HG03432 (cell line): Measurements from ENCODE around the gene PBX1.

Source experiments
- ATAC-seq: cut with Tn5 transposase; IDR thresholded peaks from one replicate; pipeline ENCODE4 v1.9.1; 2021; ENCODE audit warnings: mild to moderate bottlenecking, moderate library complexity; ENCODE audit not compliant: unreplicated experiment

The PBX1 gene

DNA sequence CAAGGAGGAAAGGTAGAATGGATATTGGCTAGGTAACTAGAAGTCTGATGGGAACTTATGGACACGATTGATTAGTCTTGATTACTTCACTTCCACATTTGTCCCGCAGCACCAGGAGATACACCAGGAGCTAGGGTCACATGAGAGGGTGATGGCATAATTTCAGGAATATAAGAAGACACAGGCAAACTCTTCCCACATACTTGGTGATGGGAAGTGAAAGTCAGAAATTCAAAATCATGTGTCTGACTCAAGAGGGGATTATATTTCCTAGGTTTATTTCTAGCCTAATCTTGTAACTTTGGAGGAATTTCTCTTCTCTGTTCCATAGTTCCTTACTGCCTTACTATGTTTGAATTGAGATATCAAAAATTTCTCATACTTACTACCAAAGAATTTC, 185.0 kb downstream of the PBX1 start:
- ATAC-seq, result no peak

DNA sequence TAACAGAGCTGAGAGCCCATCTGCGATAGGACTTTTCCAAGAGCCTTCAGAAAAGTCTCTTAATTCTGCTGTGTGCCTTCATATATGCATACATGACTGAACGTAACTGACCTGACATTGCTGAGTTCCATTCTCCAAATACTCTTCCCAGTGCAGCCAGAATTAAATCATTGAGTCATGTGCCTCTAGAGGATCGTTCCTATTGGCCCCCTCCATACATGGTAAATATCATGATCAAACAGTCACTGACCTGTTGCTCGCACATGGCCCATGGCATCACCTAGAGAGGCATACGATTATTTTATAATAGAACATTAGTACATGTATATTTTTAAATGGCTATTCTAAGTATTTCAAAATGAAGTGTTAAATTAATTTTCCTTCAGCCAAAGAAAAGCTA, 186.8 kb downstream of the PBX1 start:
- ATAC-seq, result no peak

DNA sequence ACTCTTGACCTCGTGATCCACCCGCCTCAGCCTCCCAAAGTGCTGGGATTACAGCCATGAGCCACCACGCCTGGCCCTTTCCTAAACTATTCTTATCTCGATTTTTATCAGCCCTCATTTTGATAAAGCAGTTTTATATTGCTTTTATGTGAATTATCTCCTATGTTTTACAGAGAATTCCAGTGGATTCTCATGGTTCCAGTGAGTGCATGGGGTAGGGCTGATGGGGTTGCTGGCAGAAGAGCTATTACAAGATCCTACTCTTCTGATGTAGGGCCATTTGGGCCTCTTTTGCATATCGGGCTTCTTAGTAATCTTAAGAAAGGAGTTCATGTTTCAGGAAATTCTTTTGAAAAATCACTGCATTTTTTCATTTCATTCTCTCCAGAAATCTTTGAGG, 187.6 kb downstream of the PBX1 start:
- ATAC-seq, result no peak

GRCh38 chr1:164748253-164748899, 189.4 kb downstream of the PBX1 start:
- ATAC-seq, result no peak

GRCh38 chr1:164753521-164754077, 194.6 kb downstream of the PBX1 start:
- ATAC-seq, result no peak

GRCh38 chr1:164754088-164754600, 195.2 kb downstream of the PBX1 start:
- ATAC-seq, result no peak

GRCh38 chr1:164755690-164756089, 196.7 kb downstream of the PBX1 start:
- no peak for ATAC-seq

DNA sequence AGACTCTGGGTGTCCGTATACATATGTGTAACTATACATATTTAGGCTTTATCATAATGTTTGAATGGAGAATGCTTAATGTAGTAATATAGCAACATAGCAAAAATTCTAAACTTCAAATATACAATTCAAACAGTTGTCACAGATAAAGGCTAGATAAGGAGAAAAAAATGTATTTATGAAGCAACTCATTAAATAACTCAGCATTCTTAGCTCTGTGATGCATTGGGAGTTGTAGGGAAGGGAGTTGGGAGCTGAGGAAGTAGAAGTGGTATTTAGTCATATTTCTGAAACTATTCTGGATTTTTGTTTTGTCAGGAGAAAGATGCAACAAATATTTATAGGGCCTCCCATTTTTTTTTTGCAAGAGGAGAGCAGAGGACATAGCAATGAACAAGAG, 197.8 kb downstream of the PBX1 start:
- no peak for ATAC-seq

- no peak for ATAC-seq
Observed at GRCh38 chr1:164757625-164758024, 198.6 kb downstream of the PBX1 start.

GRCh38 chr1:164759144-164759920, 200.3 kb downstream of the PBX1 start:
- no peak for ATAC-seq

DNA sequence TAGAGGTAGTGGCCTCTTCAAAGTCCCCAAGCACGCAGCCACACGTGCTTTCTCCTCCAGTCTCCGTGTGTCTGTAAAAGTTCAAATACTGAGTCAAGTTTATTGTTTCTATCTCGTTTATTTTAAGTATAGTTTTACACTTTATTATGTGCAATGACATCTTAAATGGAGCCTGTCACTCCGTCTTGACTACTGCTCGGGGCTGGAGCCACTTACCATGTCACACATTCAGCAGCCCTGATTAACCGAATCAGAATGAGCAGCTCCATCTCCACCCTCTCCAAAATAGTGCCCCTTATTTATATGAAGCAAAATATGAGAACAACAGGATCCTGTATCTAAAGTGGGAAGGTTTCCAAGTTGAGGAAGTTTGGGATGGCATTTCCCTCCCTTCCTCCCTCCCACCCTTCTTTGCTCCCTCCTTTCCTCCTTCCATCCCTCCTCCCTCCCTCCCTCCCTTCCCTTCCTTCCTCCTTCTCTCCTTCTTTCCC, 201.0 kb downstream of the PBX1 start:
- no peak for ATAC-seq

DNA sequence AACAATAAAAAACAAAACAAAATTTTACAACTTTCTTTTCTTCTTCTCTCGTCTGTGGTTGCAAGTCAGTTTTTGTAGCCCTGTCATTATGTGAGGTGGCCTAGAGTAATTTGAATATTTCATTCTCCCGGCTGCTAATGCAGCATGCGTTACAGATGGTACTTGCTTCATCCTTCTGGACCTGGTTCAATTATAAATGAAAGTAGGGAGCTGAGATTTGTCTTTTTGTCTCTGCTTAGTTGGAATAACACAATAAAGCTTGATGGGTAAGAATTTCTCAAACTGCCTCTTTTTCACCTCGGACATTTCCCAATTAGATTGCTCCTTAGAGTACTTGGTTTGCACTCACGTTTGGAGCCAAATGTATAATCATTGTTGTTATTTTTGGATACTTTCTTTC, 201.6 kb downstream of the PBX1 start:
- no peak for ATAC-seq

DNA sequence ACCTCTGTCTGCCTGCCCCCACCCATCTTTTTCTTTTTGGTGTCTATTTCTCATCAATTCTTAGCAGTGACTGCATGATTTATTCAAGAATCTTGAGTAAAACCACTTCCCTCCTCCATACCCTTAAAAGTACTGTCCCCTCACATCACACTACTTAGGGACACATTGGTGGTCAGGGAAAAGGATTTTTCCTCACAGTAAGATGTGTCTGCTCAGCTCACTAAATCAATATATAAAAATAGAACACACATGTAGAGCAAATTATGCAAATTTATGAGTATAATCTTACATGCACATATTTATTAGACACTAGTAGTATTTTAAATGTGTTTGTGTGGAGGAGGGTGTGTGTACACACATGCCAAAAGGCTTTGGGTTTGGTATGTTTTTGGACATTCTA, 202.0 kb downstream of the PBX1 start:
- no peak for ATAC-seq

- no peak for ATAC-seq
Observed at GRCh38 chr1:164763098-164763497, 204.1 kb downstream of the PBX1 start.

- ATAC-seq, result no peak
Observed at GRCh38 chr1:164764333-164764732, 205.3 kb downstream of the PBX1 start.

- no peak for ATAC-seq
Observed at GRCh38 chr1:164765557-164765956, 206.6 kb downstream of the PBX1 start.

DNA sequence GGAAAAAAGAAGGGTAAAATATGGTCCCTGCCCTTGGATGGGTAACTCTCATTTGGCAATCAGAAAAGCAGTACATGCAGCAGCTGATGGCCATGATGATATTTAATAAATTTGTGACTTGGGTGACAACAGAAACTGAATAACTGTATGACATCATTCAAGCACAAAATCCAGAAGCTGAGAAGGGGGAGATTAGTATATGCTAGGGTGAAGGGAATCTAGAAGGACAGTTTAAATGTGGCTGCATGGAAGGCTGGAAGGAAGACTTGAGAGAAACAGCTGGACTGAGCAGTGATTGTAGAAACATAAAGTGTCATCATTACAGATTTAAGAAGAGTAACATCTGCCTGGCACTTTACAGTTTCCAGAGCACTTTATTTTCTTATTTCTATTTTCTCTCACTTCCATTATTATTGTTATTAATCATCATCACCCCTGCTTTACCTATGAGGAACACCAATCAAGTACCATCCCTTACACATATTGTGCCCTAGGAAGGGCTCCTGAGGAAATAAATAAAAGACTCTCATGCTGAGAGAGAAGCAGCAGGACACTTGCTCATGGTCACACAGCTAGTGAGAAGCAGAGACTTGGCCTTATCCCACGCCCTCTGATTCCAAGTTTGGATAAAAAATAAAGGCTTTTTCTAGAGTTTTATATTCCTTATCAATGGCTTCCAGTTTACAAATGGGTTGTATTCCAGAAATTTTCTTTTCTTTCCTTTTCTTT, 207.2 kb downstream of the PBX1 start:
- ATAC-seq, result no peak

GRCh38 chr1:164767752-164768402, 208.9 kb downstream of the PBX1 start:
- ATAC-seq, result no peak

DNA sequence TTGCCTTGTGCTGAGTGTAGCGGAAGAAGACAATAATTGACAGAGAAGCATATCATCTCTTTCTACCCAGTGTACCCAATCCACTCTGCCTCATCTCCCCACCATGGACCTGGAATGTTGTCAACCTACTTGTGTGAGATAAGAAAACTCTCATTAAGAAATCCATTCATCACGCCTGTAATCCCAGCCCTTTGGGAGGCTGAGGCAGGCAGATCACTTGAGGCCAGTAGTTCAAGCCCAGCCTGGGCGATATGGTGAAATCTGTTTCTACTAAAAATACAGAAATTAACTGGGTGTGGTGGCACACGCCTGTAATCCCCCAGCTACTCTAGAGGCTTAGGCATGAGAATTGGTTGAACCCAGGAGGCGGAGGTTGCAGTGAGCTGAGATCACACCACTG, 209.6 kb downstream of the PBX1 start:
- no peak for ATAC-seq

- no peak for ATAC-seq
Observed at GRCh38 chr1:164769486-164770130, 210.6 kb downstream of the PBX1 start.
